Measurements from ENCODE around the gene RSPH1. TPM values are rescaled to one million over a fixed set of nuclear protein-coding genes. Genes with fewer than 3 reads are reported as not detected.

Gene RSPH1
- total RNA-seq, 1 experiment from 2014 or later: 0.51 TPM

- ChIA-PET CTCF (interaction anchor here (0.7 kb wide), 1 partner anchor 8 kb away, joined by 9 read pairs; no protein-coding TSS in a partner anchor), POLR2A (ENCODE audit: unreplicated experiment) (interaction anchor here (0.5 to 0.7 kb wide), 2 partner anchors 22 to 837 kb away, joined by 3 to 4 read pairs; no protein-coding TSS in a partner anchor)
- no peak overlapping the region for H3K4me3 ChIP-seq (ENCODE audit: low read length)
- no peaks in the 10 kb centered on the region for H3F3A ChIP-seq (ENCODE audit: low read length, unreplicated experiment)
- H4K20me1 ChIP-seq (ENCODE audit: low read length): no peaks in the 10 kb centered on the region
- BruUV-seq (replicated peaks): no TSS peak
- no peak for TF ChIP-seq CTCF (conservative IDR thresholded peaks at IDR 0.05; ENCODE audit: low read depth, low read length)
- no peak for TF ChIP-seq EZH2 (IDR thresholded peaks at IDR 0.05; ENCODE audit: low read length, unreplicated experiment)
- DNase-seq (no peak), ATAC-seq (no peak)
- peak overlapping the region; percentile 56; the same call in 1 of the 2 replicates for H3K4me2 ChIP-seq (ENCODE audit: low read length)
- H3K9ac ChIP-seq (ENCODE audit: low read length): no peak overlapping the region
- no peak overlapping the region for H2AFZ ChIP-seq (ENCODE audit: low read length)
- no peaks in the 10 kb centered on the region for H3K9me3 ChIP-seq (ENCODE audit: low read length)
- intact Hi-C loops (cut with micrococcal nuclease): no loop called here
- no peaks in the 10 kb centered on the region for H3K9me2 ChIP-seq (replicated peaks; ENCODE audit: low read length)
- H3K79me2 ChIP-seq (ENCODE audit: low read length): no peaks in the 10 kb centered on the region
- H3K27me3 ChIP-seq (ENCODE audit: low read length): no peaks in the 10 kb centered on the region
- H3K27ac ChIP-seq (ENCODE audit: low read length): peak overlapping the region; percentile 71
- H3K4me1 ChIP-seq (ENCODE audit: insufficient read depth, low read length): peaks cover 18% of the 10 kb centered on the region
- H3K36me3 ChIP-seq (ENCODE audit: low read depth, low read length): no peaks in the 10 kb centered on the region
These were observed 21.0 kb downstream of the RSPH1 start for GRCh38 chr21:42475036-42475435.

DNA sequence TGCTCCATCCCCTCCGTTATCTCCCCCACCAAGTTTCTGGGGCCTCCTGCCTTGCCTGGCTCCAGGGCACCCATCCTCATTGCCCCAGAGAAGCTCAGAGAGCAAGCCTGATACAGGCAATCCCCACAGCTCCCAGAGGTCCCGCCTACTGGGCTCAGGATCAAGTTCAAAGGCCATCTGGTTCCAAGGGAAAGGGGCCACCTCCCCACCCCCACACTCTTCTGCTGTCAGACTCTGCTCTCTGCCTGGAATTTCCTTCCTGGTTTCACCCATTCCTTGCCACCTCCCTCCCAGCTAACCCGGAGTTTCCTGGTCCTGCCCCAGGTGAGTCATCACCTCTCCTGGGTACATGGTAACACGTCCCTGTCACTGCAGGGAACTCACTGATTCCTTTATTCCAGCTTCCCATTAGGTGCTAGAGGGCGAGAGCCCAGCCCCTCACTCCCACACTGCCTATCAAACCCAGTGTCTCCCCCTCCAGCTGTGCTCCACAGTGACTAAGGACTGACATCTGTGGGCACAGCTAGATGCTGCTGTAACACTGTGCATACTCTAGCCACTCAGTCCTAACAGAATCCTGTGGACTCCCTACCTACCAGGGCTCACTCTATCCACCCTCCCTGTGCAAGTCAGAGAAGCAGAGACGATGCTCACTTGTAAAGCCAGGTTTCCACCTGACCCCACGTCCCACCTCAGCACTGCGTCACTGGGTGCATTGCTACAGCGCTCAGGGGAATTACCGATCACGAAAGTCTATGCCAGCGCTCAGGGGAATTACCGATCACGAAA is 21.8 kb downstream of the RSPH1 start:
- H3K4me2 ChIP-seq (ENCODE audit: low read length): peak overlapping the region; percentile 56
- no peaks in the 10 kb centered on the region for H3K9me2 ChIP-seq (replicated peaks; ENCODE audit: low read length)
- no peaks in the 10 kb centered on the region for H3K79me2 ChIP-seq (ENCODE audit: low read length)
- H3K27me3 ChIP-seq (ENCODE audit: low read length): no peaks in the 10 kb centered on the region
- H4K20me1 ChIP-seq (ENCODE audit: low read length): no peaks in the 10 kb centered on the region
- H2AFZ ChIP-seq (ENCODE audit: low read length): peak overlapping the region; percentile 60
- H3K27ac ChIP-seq (ENCODE audit: low read length): peak overlapping the region; percentile 71
- TF ChIP-seq EZH2 (IDR thresholded peaks at IDR 0.05; ENCODE audit: low read length, unreplicated experiment) (no peak), CTCF (conservative IDR thresholded peaks at IDR 0.05; ENCODE audit: low read depth, low read length) (0 out of 2 replicates have a peak, but pooled peaks have one; percentile 11)
- ChIA-PET CTCF (interaction anchor here (0.5 kb wide), 1 partner anchor 53 kb away, joined by 4 read pairs; no protein-coding TSS in a partner anchor), POLR2A (ENCODE audit: unreplicated experiment) (interaction anchor here (0.7 kb wide), 1 partner anchor 836 kb away, joined by 3 read pairs; no protein-coding TSS in a partner anchor)
- peak overlapping the region; percentile 54 for H3K9ac ChIP-seq (ENCODE audit: low read length)
- peaks cover 20% of the 10 kb centered on the region for H3K4me1 ChIP-seq (ENCODE audit: insufficient read depth, low read length)
- BruUV-seq (replicated peaks): no TSS peak
- DNase-seq: peak; percentile 92
- intact Hi-C loops (cut with micrococcal nuclease): no loop called here
- H3K4me3 ChIP-seq (ENCODE audit: low read length): no peak overlapping the region
- H3F3A ChIP-seq (ENCODE audit: low read length, unreplicated experiment): no peaks in the 10 kb centered on the region
- no peaks in the 10 kb centered on the region for H3K9me3 ChIP-seq (ENCODE audit: low read length)
- ATAC-seq: peak; percentile 98
- no peaks in the 10 kb centered on the region for H3K36me3 ChIP-seq (ENCODE audit: low read depth, low read length)

DNA sequence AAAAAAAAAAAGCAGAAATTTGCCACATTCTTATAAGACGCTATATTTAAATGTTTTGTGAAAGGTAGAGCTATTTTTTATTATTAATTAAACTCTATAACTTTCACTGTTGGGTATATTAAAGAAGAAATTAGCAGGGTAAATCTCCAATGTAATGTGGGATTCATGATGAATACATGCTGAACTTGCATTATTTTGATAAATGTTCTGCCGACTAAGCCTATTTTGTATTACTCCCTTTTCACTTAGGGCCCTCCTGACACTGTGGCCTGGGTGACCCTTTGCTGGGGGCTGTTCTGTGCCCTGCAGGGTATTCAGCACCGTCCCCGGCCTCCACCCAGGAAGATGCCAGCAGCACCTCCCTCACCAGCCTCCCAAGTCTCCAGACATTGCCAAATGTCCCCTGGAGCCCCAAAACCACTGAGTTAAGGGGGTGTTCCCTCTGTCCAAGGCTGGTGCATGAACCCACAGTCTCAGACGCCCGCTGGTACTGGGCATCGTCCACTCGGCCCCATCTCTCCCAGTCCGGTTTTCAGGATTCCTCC is 22.5 kb downstream of the RSPH1 start:
- Histone ChIP-seq H3K27ac (ENCODE audit: low read length) (peak overlapping the region; percentile 71), H3K36me3 (ENCODE audit: low read depth, low read length) (no peaks in the 10 kb centered on the region), H3K4me1 (ENCODE audit: insufficient read depth, low read length) (peaks cover 27% of the 10 kb centered on the region), H3F3A (ENCODE audit: low read length, unreplicated experiment) (no peaks in the 10 kb centered on the region), H3K9me2 (replicated peaks; ENCODE audit: low read length) (no peaks in the 10 kb centered on the region), H3K4me3 (ENCODE audit: low read length) (no peak overlapping the region), H3K79me2 (ENCODE audit: low read length) (no peaks in the 10 kb centered on the region), H4K20me1 (ENCODE audit: low read length) (no peaks in the 10 kb centered on the region), H3K9me3 (ENCODE audit: low read length) (no peaks in the 10 kb centered on the region), H2AFZ (ENCODE audit: low read length) (peak overlapping the region; percentile 60), H3K9ac (ENCODE audit: low read length) (peak overlapping the region; percentile 54), H3K27me3 (ENCODE audit: low read length) (no peaks in the 10 kb centered on the region), H3K4me2 (ENCODE audit: low read length) (peak overlapping the region; percentile 56)
- BruUV-seq (replicated peaks): no TSS peak
- DNase-seq: no peak
- intact Hi-C loops (cut with micrococcal nuclease): no loop called here
- ChIA-PET CTCF (no interaction called here), POLR2A (ENCODE audit: unreplicated experiment) (no interaction called here)
- ATAC-seq: no peak
- TF ChIP-seq EZH2 (IDR thresholded peaks at IDR 0.05; ENCODE audit: low read length, unreplicated experiment): no peak
- TF ChIP-seq CTCF (conservative IDR thresholded peaks at IDR 0.05; ENCODE audit: low read depth, low read length): no peak
- TF ChIP-seq EZH2phosphoT487 (IDR thresholded peaks at IDR 0.05; ENCODE audit: borderline replicate concordance, low read length): no peak
